Hippocampal formation (tissue), 2 donors: ENCODE measurements around the gene CD109.

Experiments
- DNase-seq, 2 donors: peaks; one replicate each; lab custom pipeline; 2025; lab: John Stamatoyannopoulos, UW

Gene CD109

DNA sequence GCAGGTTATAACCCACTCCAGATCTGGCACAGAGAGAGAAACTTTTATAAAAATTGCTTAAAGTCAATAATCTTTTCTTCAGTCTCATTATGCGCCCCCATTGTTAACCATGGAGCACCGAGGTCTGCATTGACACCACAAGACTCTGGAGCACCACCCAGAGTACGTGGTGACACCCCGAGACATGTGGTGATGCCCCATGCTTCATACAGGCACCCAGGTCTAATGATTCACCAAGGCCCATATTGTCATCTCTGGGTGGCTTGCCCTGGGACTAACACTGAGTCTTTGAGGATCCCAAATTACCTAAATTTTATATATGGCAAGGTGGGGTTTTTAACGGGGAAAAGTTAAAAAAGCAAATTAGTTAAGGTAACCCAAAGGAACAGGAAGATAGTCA lies 31.1 kb downstream of the CD109 start:
- DNase-seq, result no peak

GRCh38 chr6:73728548-73729205 lies 32.7 kb downstream of the CD109 start:
- DNase-seq, result no peak

DNA sequence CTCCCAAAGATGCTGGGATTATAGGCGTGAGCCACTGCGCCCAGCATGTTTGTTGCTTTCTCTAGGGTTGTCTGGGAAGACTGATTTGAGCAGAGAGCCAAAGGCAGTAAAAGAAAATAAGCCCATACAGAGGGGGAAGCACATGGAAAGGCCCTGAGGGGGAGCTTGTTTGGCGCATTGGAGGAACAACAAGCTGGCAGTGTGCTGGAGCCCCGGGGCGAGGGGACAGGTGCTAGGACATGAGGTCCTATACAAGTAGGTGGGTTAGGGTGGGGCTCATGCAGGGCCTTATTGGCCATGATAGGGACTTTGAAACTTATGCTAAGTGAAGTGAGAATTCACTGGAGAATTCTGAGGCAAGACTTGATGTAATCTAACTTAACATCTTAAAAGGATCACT lies 35.3 kb downstream of the CD109 start:
- DNase-seq, result no peak

DNA sequence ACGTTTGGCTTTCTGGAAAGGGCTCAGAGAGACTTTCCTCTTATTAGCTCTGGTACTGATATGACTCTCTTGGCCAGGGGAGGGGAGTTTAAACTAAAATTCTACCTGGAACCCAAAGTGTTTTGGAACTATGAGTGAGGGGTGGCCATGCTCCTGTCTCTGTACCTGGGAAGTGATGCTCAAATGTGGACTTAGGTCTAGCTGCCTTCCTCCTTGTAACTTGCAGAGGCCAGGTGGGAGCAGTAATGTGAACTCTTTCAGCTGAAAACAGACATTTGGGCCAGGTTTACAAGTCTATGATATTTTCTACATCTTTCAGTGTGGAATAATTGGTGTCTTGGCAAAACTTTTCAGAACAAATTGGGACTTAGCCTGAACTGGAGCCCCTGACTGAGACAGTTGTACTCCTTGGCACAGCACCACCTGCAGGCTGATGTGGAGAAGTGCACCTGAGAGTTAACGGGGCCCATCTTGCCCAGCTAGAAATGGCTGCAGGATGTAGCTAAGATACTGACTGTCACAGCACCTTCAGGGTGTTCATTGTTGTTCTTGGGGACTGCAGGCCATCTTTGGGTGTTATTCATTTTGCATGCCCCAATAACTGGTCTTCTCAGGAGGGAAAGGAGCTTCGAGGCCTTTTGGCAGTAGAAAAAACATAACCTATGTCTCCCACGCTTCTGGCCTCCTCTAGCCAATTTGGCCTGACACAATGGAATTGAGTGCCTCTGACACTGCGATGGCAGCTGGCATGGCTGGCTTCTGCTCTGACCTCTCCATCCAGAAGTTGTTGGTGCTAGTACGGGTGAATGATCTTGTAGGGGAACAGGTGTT lies 37.1 kb downstream of the CD109 start:
- peak; percentile 28 to 53 for DNase-seq

GRCh38 chr6:73733791-73734190 lies 37.8 kb downstream of the CD109 start:
- DNase-seq, result no peak

- DNase-seq, result no peak
Observed at GRCh38 chr6:73734832-73735453, 38.9 kb downstream of the CD109 start.

DNA sequence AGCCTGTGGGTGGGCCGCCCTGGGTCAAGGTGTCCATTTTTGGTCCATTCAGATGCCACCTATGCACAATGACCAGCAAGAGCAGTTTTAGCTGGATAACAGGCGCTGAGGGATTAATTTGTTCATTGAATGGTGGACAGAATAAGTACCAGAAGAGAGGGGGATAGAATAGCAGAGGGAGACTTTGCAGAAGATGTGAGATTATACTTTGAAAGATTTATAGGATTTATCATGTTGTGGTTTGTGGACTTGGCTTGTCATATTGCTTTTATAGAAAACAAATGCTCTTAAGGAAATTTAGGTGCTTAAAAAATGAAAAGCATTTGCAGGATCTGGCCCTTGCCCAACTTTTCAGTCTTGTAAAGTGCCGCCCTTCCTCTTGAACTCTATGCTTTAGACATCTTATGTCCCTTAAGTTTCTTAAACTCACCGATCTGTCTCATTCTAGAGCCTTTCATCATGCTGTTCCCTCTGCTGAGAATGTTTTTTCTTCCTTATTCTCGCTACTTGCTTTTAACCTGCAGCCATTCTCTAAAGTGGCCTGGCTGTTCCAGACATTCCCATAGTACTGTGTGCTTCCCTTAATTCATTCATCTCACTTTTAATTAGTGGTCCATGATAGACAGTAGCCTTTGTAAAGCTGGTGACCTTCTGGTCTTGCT lies 42.5 kb downstream of the CD109 start:
- DNase-seq, result no peak

DNA sequence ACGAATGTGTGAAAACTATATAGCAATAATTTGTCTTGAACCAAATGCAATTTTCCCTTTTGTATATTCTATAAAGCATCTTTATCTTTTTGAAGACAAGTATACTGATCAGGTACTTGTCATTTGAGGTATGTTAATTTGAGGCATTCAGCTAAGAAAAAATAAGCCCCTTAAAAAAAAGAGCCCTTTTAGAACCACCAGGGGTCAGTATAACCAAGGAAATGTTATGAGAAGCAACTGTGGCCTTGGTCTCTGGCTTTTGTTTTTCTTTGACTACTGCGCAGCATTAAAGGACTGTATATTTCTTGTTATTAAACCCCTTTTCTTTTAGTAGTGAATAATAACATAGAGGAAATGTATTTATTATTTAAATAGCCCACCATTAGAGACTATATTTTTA lies 43.1 kb downstream of the CD109 start:
- DNase-seq, result peak in 1 of 2 donors; percentile 83

DNA sequence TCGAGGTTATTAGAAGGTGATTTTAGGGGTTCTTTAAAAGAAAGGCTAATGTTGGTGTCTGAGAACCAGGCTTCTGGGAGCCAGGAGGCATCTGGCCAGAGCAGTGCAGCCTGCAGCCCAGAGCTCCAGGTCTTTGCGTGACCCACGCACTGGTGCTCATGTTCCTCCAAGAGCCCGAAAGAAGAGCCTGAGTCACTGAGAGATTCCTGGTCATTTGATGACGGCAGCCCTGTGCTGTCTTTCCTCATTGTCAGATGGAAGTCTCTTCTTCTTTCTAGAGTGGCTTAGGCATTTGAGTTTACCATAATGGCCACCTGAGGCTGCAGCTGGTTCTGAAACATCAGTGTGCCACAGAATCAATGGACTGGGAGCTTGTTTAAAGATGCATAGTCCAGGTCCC lies 46.4 kb downstream of the CD109 start:
- DNase-seq, result no peak

GRCh38 chr6:73743081-73743480 lies 47.1 kb downstream of the CD109 start:
- no peak for DNase-seq

DNA sequence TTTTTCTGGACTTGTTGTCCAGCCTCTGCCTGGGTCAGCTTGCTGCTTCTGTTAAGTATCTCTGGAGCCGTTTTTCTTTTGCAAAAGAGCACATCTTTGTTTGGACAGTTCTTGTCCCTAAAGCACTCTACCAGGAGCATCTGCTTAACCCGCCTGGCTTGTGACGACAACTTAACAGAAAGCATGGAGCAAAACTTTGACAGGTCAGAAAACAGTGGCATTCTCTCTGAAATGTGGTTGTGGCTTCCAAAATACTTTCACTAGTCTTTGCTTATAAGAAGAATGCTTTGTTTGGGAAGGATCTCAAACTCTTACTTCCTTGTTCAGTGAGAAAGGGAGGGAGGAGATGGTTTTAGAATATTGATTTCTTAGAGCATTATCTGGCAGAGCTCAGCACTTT lies 47.6 kb downstream of the CD109 start:
- DNase-seq, result no peak

- no peak for DNase-seq
Observed at GRCh38 chr6:73746787-73747186, 50.8 kb downstream of the CD109 start.

- DNase-seq, result no peak
Observed at GRCh38 chr6:73747289-73747688, 51.3 kb downstream of the CD109 start.

DNA sequence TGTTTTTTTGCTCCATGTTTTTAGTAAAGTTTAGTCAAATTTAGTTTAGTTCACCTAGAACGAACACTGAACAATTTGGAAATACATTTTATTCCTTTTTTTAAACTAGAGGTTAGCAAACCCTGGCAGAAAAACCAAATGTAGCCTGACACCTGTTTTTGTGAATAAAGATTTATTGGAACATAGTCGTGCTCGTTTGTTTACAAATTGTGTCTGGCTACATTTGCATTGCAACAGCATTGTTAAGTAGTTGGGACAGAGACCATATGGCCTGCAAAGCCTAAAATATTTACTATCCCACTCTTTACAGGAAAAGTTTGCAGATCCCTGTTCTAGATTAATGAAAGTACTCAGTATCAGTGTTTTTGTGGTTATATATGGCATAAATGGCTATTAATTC lies 56.9 kb downstream of the CD109 start:
- DNase-seq, result no peak

- no peak for DNase-seq
Observed at GRCh38 chr6:73766040-73766439, 70.0 kb downstream of the CD109 start.

- DNase-seq, result no peak
Observed at GRCh38 chr6:73768558-73768957, 72.6 kb downstream of the CD109 start.

DNA sequence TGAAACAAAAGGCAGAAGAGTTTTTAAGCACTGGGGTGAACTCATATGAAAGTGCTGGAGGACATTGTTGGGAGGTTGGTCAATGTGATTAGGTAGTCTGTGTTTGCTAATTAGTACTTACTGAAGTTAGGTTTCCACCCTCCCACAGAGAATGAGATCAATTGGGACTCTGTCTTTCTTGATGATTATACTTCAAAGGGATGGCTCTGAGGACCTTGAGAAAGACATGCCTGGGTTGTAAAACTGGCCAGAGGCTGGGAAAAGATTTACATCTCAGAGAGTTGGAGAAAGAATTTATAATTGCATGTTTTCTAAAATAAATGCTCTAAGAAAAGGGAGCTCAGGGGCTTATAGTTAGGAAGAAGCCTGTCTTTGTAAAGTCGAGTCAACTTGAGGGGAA lies 74.0 kb downstream of the CD109 start:
- DNase-seq, result no peak

DNA sequence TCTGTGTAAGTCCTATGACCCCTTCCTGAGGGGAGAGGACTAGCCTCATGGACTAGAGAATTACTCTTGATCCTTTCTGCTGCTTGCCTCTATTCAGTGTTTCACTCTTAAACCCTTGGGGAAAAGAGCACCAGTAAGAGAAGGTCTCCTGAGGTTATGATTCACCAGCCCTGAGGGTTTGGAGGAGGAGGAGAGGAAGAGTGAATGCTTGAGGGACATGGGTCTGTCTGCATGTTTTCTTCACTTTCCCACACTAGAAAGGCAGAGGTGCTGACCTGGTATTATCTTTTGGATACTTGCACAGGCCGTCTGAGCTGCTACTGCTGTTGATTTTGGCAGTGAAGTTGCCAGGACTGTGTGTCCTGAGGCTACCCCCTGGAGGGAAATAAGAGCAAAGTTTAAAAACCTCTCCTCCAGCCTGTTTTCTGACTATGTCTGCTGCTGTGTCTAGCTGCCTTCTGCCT lies 78.3 kb downstream of the CD109 start:
- no peak for DNase-seq

GRCh38 chr6:73779943-73780342 lies 83.9 kb downstream of the CD109 start:
- no peak for DNase-seq

DNA sequence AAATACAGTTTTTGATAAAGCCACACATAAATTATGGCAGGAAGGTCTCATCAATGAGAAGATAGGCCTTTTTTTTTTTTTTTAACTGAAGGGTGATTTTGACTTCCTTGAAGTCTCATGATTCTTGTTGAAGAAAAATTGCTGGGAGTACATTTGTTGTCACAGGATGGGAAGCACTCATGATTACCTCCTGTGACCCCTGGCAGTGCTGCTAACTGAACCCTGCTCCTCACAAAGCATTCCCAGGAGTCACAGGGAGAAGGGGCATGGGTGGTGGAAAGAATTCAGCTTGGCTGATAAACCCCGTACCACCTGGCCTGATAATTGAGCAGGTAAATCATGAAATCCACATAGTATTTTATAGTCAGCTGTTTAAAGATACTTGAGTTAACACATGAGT lies 86.9 kb downstream of the CD109 start:
- DNase-seq, result no peak

DNA sequence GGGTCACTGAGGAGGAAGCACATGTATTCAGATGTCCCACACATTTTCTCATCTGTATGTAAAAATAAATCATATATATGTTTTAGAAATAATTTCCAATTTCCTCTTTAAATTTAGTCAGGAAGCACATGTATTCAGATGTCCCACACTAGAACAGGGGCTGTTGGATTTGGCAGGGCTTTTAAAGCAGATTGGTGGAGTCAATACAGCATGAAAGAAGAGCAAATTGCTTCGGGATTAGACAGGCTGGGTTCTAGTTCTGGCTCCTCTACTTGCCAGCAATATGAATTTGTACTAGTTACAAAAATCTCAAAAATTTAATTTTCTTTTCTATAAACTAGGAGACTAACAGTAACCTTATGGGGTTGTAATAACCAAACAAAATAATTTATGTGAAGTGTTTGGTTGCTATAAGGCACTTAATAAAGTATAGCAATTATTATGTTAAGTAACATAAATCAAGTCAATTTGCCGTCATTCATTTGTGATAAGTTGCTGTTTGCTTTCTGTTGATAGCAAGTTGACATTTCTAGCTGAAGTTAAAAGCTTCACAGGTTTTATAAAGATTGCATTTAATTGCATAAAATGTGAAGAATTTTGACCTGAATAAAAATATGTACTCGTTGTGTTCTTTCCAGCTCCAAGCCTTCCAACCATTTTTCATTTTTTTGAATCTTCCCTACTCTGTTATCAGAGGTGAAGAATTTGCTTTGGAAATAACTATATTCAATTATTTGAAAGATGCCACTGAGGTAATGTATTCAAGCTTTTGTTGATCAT lies 88.9 kb downstream of the CD109 start:
- no peak for DNase-seq

- DNase-seq, result no peak
Observed at GRCh38 chr6:73790574-73790973, 94.6 kb downstream of the CD109 start.
